ENCODE results near the gene SPRED2.

GRCh38 chr2:65296971-65297370 lies 135.4 kb downstream of the SPRED2 start:
- TF ChIP-seq, protein P1, sequence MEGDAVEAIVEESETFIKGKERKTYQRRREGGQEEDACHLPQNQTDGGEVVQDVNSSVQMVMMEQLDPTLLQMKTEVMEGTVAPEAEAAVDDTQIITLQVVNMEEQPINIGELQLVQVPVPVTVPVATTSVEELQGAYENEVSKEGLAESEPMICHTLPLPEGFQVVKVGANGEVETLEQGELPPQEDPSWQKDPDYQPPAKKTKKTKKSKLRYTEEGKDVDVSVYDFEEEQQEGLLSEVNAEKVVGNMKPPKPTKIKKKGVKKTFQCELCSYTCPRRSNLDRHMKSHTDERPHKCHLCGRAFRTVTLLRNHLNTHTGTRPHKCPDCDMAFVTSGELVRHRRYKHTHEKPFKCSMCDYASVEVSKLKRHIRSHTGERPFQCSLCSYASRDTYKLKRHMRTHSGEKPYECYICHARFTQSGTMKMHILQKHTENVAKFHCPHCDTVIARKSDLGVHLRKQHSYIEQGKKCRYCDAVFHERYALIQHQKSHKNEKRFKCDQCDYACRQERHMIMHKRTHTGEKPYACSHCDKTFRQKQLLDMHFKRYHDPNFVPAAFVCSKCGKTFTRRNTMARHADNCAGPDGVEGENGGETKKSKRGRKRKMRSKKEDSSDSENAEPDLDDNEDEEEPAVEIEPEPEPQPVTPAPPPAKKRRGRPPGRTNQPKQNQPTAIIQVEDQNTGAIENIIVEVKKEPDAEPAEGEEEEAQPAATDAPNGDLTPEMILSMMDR (IDR thresholded peaks at IDR 0.05): no peak
- TF ChIP-seq POLR2A (IDR thresholded peaks at IDR 0.05): no peak
